ENCODE measurements around the gene SETDB1.

GRCh38 chr1:150967936-150968335, 41.8 kb downstream of the SETDB1 start:
- TF ChIP-seq CTCF (IDR thresholded peaks at IDR 0.05; ENCODE audit: insufficient read depth, low read depth, low read length), result no peak
- TF ChIP-seq EZH2 (IDR thresholded peaks at IDR 0.05; ENCODE audit: insufficient read depth, low read length), result no peak

Measured in astrocyte (in vitro differentiated cells and primary cell).